H54 (cell line): ENCODE data around the gene POU4F1.

Experiments used
- DNase-seq: peaks from one replicate; pipeline ENCODE4 v3.0.0; 2011; ENCODE audit warnings: low spot score, mixed read lengths; ENCODE audit not compliant: insufficient read length
- FAIRE-seq: peaks from 3 replicates; lab custom pipeline; 2011; peaks lifted over from hg19 to GRCh38; lab: Jason Lieb, UNC
- POLR2A ChIP-seq: IDR thresholded peaks from 2 replicates; pipeline ENCODE4 v1.6.1; 2011; ENCODE audit warnings: low read depth, mild to moderate bottlenecking, low read length

The POU4F1 gene

GRCh38 chr13:78611040-78611439, 7.7 kb upstream of the POU4F1 start:
- no peak for TF ChIP-seq POLR2A
- no peak for FAIRE-seq
- no peak for DNase-seq

- FAIRE-seq (no peak), DNase-seq (no peak)
- TF ChIP-seq POLR2A, result no peak
Observed at GRCh38 chr13:78610381-78610883, 7.1 kb upstream of the POU4F1 start.

- FAIRE-seq, result no peak
- TF ChIP-seq POLR2A, result no peak
- DNase-seq, result no peak
Observed at GRCh38 chr13:78609464-78610205, 6.3 kb upstream of the POU4F1 start.

GRCh38 chr13:78608688-78609463, 5.5 kb upstream of the POU4F1 start:
- DNase-seq, result no peak
- no peak for TF ChIP-seq POLR2A
- FAIRE-seq, result no peak

GRCh38 chr13:78608252-78608687, 4.9 kb upstream of the POU4F1 start:
- DNase-seq (no peak), FAIRE-seq (no peak)
- no peak for TF ChIP-seq POLR2A

- no peak for TF ChIP-seq POLR2A
- DNase-seq (no peak), FAIRE-seq (no peak)
Observed at GRCh38 chr13:78607409-78608251, 4.3 kb upstream of the POU4F1 start.

- DNase-seq, result no peak
- no peak for FAIRE-seq
- no peak for TF ChIP-seq POLR2A
Observed at GRCh38 chr13:78606471-78607408, 3.4 kb upstream of the POU4F1 start.

GRCh38 chr13:78604782-78605611, 1.6 kb upstream of the POU4F1 start:
- DNase-seq, result no peak
- TF ChIP-seq POLR2A, result no peak
- FAIRE-seq, result no peak

- TF ChIP-seq POLR2A, result no peak
- DNase-seq (no peak), FAIRE-seq (no peak)
Observed at GRCh38 chr13:78602561-78603239, 652 bp downstream of the POU4F1 start.

GRCh38 chr13:78601874-78602560, 1.3 kb downstream of the POU4F1 start:
- no peak for TF ChIP-seq POLR2A
- FAIRE-seq (no peak), DNase-seq (no peak)
